Spinal cord (tissue), 10 donors: Measurements from ENCODE around the gene KLF17. TPM values are rescaled to one million over a fixed set of nuclear protein-coding genes. Genes with fewer than 3 reads are reported as not detected.

ENCODE experiments used
- DNase-seq, 6 donors: peaks; one replicate each; pipeline versions ENCODE4 v3.0.0 to v3.0.0-alpha.2; 2013 to 2015; ENCODE audit warnings: low spot score in 6 of 6, low read depth in 4 of 6
- H3K27ac ChIP-seq: one replicate; pipeline ENCODE4 v1.5.1; 2013; ENCODE audit warnings: low read depth, low read length, control low read depth
- H3K27me3 ChIP-seq: one replicate; pipeline ENCODE4 v1.6.1; 2013; ENCODE audit warnings: low read length; ENCODE audit not compliant: control insufficient read depth, insufficient read depth
- H3K36me3 ChIP-seq: one replicate; pipeline ENCODE4 v1.6.1; 2013; ENCODE audit warnings: low read length; ENCODE audit not compliant: control insufficient read depth, insufficient read depth
- H3K4me1 ChIP-seq: one replicate; pipeline ENCODE4 v1.6.1; 2013; ENCODE audit warnings: low read length; ENCODE audit not compliant: control insufficient read depth, insufficient read depth
- H3K4me3 ChIP-seq: one replicate; pipeline ENCODE4 v1.5.1; 2013; ENCODE audit warnings: low read depth, low read length, control low read depth
- H3K9me3 ChIP-seq: one replicate; pipeline ENCODE4 v1.6.1; 2013; ENCODE audit warnings: low read length; ENCODE audit not compliant: control insufficient read depth, insufficient read depth
- WGBS: methylation state at CpG from one replicate; pipeline ENCODE4 v1.1.5; 2013; ENCODE audit warnings: missing lambda C conversion rate; ENCODE audit not compliant: insufficient coverage; 5-methylcytosine and 5-hydroxymethylcytosine counted together
- long read RNA-seq, 4 donors: transcript quantifications; one replicate each; lab custom pipeline, GENCODE V29; 2026
- polyA plus RNA-seq, 2 donors: library from polyadenylated mRNA; unstranded; fragments of 120-200 nt; gene quantifications; one replicate each; pipeline ENCODE4 v1.2.1, GENCODE V29; 2013; ENCODE audit not compliant: insufficient read length in 2 of 2
- total RNA-seq, 2 donors: library from RNA; depleted of rRNA in 1 of 2; stranded (reverse); fragments of 120-200 nt in 1 of 2; fragments of >200 nt in 1 of 2; gene quantifications; one replicate each; pipeline versions ENCODE4 v1.2.3 to v1.2.4, GENCODE V29; 2013 to 2014
- donor health status: healthy.

The KLF17 gene
- total RNA-seq, result under 1 TPM; 0.17 to 0.69 TPM
- under 1 TPM; 0.22 to 0.36 TPM for polyA plus RNA-seq
- long read RNA-seq, donor 1, result 0 reads
- long read RNA-seq, donor 2, result 0 reads
- long read RNA-seq, donor 3, result 0 reads
- long read RNA-seq, donor 4, result 0 reads

GRCh38 chr1:44118682-44119081 lies at the start of gene KLF17:
Gene KLF17 (plus strand): TSS chr1:44118821. CDS start chr1:44118908, 87 bp downstream.
- H3K9me3 ChIP-seq, result no peaks in the 10 kb centered on the region
- H3K36me3 ChIP-seq, result no peaks in the 10 kb centered on the region
- H3K4me1 ChIP-seq, result no peaks in the 10 kb centered on the region
- no peak for DNase-seq
- no peaks in the 10 kb centered on the region for H3K27me3 ChIP-seq
- H3K4me3 ChIP-seq, result no peak within 1 kb of the TSS
- WGBS, result over 99% methylated on average over 23 of the region's 25 CpGs
- no peak within 1 kb of the TSS for H3K27ac ChIP-seq

- H3K27ac ChIP-seq, result no peak overlapping the region
- no peaks in the 10 kb centered on the region for H3K9me3 ChIP-seq
- 58% methylated on average over 3 of the region's 3 CpGs for WGBS
- H3K4me3 ChIP-seq, result no peak overlapping the region
- H3K4me1 ChIP-seq, result no peaks in the 10 kb centered on the region
- no peaks in the 10 kb centered on the region for H3K36me3 ChIP-seq
- no peaks in the 10 kb centered on the region for H3K27me3 ChIP-seq
- DNase-seq, result no peak
Observed at GRCh38 chr1:44071461-44071860, 47.2 kb upstream of the KLF17 start.

GRCh38 chr1:44072204-44072603 lies 46.4 kb upstream of the KLF17 start:
- DNase-seq, result no peak
- Histone ChIP-seq H3K9me3 (no peaks in the 10 kb centered on the region), H3K36me3 (no peaks in the 10 kb centered on the region), H3K4me1 (no peaks in the 10 kb centered on the region), H3K27me3 (no peaks in the 10 kb centered on the region), H3K4me3 (no peak overlapping the region), H3K27ac (no peak overlapping the region)

- 91% methylated on average over 2 of the region's 2 CpGs for WGBS
- no peaks in the 10 kb centered on the region for H3K4me1 ChIP-seq
- no peak overlapping the region for H3K27ac ChIP-seq
- H3K27me3 ChIP-seq, result no peaks in the 10 kb centered on the region
- H3K36me3 ChIP-seq, result no peaks in the 10 kb centered on the region
- no peak overlapping the region for H3K4me3 ChIP-seq
- DNase-seq, result no peak
- no peaks in the 10 kb centered on the region for H3K9me3 ChIP-seq
Observed at GRCh38 chr1:44072821-44073220, 45.8 kb upstream of the KLF17 start.

GRCh38 chr1:44073528-44073927 lies 45.1 kb upstream of the KLF17 start:
- H3K4me3 ChIP-seq, result no peak overlapping the region
- DNase-seq, result no peak
- no peaks in the 10 kb centered on the region for H3K4me1 ChIP-seq
- 83% methylated on average over 2 of the region's 2 CpGs for WGBS
- no peaks in the 10 kb centered on the region for H3K27me3 ChIP-seq
- no peak overlapping the region for H3K27ac ChIP-seq
- H3K36me3 ChIP-seq, result no peaks in the 10 kb centered on the region
- H3K9me3 ChIP-seq, result no peaks in the 10 kb centered on the region

- Histone ChIP-seq H3K9me3 (no peaks in the 10 kb centered on the region), H3K27ac (no peak overlapping the region), H3K4me1 (no peaks in the 10 kb centered on the region), H3K36me3 (no peaks in the 10 kb centered on the region), H3K27me3 (no peaks in the 10 kb centered on the region), H3K4me3 (no peak overlapping the region)
- WGBS, result no CpG with 5 or more reads among the region's 3 CpGs
- DNase-seq, result no peak
Observed at GRCh38 chr1:44074415-44074814, 44.2 kb upstream of the KLF17 start.

GRCh38 chr1:44076066-44076465 lies 42.6 kb upstream of the KLF17 start:
- no peaks in the 10 kb centered on the region for H3K9me3 ChIP-seq
- no peak overlapping the region for H3K4me3 ChIP-seq
- H3K27ac ChIP-seq, result no peak overlapping the region
- H3K4me1 ChIP-seq, result no peaks in the 10 kb centered on the region
- DNase-seq, result peak in 1 of 6 donors; percentile 62
- no CpG with 5 or more reads among the region's 1 CpG for WGBS
- H3K27me3 ChIP-seq, result no peaks in the 10 kb centered on the region
- no peaks in the 10 kb centered on the region for H3K36me3 ChIP-seq

- Histone ChIP-seq H3K4me1 (no peaks in the 10 kb centered on the region), H3K36me3 (no peaks in the 10 kb centered on the region), H3K4me3 (no peak overlapping the region), H3K9me3 (no peaks in the 10 kb centered on the region), H3K27ac (no peak overlapping the region), H3K27me3 (no peaks in the 10 kb centered on the region)
- WGBS, result 83% methylated on average over 4 of the region's 5 CpGs
- no peak for DNase-seq
Observed at GRCh38 chr1:44077421-44077820, 41.2 kb upstream of the KLF17 start.

- 17% methylated on average over 1 of the region's 2 CpGs for whole genome bisulfite sequencing
Observed at GRCh38 chr1:44078104-44078503, 40.5 kb upstream of the KLF17 start.

GRCh38 chr1:44079566-44079965 lies 39.1 kb upstream of the KLF17 start:
- H3K36me3 ChIP-seq, result no peaks in the 10 kb centered on the region
- no peak overlapping the region for H3K4me3 ChIP-seq
- no peak for DNase-seq
- H3K4me1 ChIP-seq, result no peaks in the 10 kb centered on the region
- 100% methylated on average over 1 of the region's 4 CpGs for WGBS
- H3K27ac ChIP-seq, result no peak overlapping the region
- H3K9me3 ChIP-seq, result no peaks in the 10 kb centered on the region
- H3K27me3 ChIP-seq, result no peaks in the 10 kb centered on the region

More at GRCh38 chr1:44078104-44078503, 40.5 kb upstream of the KLF17 start:
- DNase-seq, result peak in 1 of 6 donors; percentile 47
- Histone ChIP-seq H3K36me3 (no peaks in the 10 kb centered on the region), H3K4me3 (no peak overlapping the region), H3K9me3 (no peaks in the 10 kb centered on the region), H3K27me3 (no peaks in the 10 kb centered on the region), H3K4me1 (no peaks in the 10 kb centered on the region), H3K27ac (no peak overlapping the region)
